Smooth muscle cell (in vitro differentiated cells): ENCODE data around the gene SGPP1. TPM values are rescaled to one million over a fixed set of nuclear protein-coding genes. Genes with fewer than 3 reads are reported as not detected.
A peak's percentile ranks its signal among the peaks of the same experiment; 100 is the strongest.

ENCODE experiments used
- DNase-seq: peaks from one replicate; lab custom pipeline; 2025; ENCODE audit not compliant: unreplicated experiment; lab: John Stamatoyannopoulos, UW
- H2AFZ ChIP-seq: fragments of 200-600 bp; sonication (generic); 2 replicates; pipeline ENCODE4 v1.6.0; 2016; ENCODE audit warnings: antibody characterized with exemption, low read depth, mild to moderate bottlenecking
- H3F3A ChIP-seq: fragments of 200-600 bp; sonication (generic); 2 replicates; pipeline ENCODE4 v1.6.0; 2017; ENCODE audit warnings: antibody characterized with exemption, low read depth
- H3K27ac ChIP-seq: fragments of 200-600 bp; sonication (generic); 2 replicates; pipeline ENCODE4 v1.5.1; 2016; ENCODE audit warnings: low read depth, mild to moderate bottlenecking
- H3K27me3 ChIP-seq: fragments of 200-600 bp; sonication (generic); 2 replicates; pipeline ENCODE4 v1.6.1; 2016; ENCODE audit warnings: low read depth, mild to moderate bottlenecking
- H3K36me3 ChIP-seq: fragments of 200-600 bp; sonication (generic); 2 replicates; pipeline ENCODE4 v1.5.1; 2016; ENCODE audit warnings: low read depth
- H3K4me1 ChIP-seq: fragments of 200-600 bp; sonication (generic); 2 replicates; pipeline ENCODE4 v1.5.1; 2016; ENCODE audit warnings: low read depth
- H3K4me2 ChIP-seq: fragments of 200-600 bp; sonication (generic); 2 replicates; pipeline ENCODE4 v1.6.0; 2016; ENCODE audit warnings: mild to moderate bottlenecking
- H3K4me3 ChIP-seq: fragments of 200-600 bp; sonication (generic); 2 replicates; pipeline ENCODE4 v1.5.1; 2016; ENCODE audit warnings: mild to moderate bottlenecking
- H3K79me2 ChIP-seq: fragments of 200-600 bp; sonication (generic); 2 replicates; pipeline ENCODE4 v1.6.0; 2016; ENCODE audit warnings: low read depth, mild to moderate bottlenecking
- H3K9ac ChIP-seq: fragments of 200-600 bp; sonication (generic); 2 replicates; pipeline ENCODE4 v1.6.0; 2016; ENCODE audit warnings: low read depth
- H3K9me3 ChIP-seq: fragments of 200-600 bp; sonication (generic); replicated peaks from 2 replicates; pipeline ENCODE4 v1.5.1; 2016; ENCODE audit warnings: low read depth
- H4K20me1 ChIP-seq: fragments of 200-600 bp; sonication (generic); 2 replicates; pipeline ENCODE4 v1.6.0; 2016; ENCODE audit warnings: low read depth
- CTCF ChIP-seq: fragments of 200-600 bp; sonication (generic); IDR thresholded peaks from 2 replicates; pipeline ENCODE4 v1.5.1; 2017; ENCODE audit warnings: borderline replicate concordance, mild to moderate bottlenecking, antibody characterized with exemption; ENCODE audit not compliant: insufficient read depth, poor library complexity, severe bottlenecking
- WGBS: methylation state at CpG from one replicate; pipeline ENCODE4 v1.1.7; 2016; ENCODE audit warnings: low lambda C conversion rate; 5-methylcytosine and 5-hydroxymethylcytosine counted together
- polyA plus RNA-seq: library from polyadenylated mRNA; unstranded; fragments of >200 nt; fragmentation: Nextera tagmentation; extraction: Ambion mirVana; gene quantifications from 2 replicates; pipeline ENCODE4 v1.2.1, GENCODE V29; 2016
- total RNA-seq: library from RNA; depleted of rRNA; stranded (reverse); fragments of >200 nt; gene quantifications from 2 replicates; pipeline ENCODE4 v1.2.3, GENCODE V29; 2014

The SGPP1 gene
- total and polyA plus RNA-seq, 2 experiments from 2014 or later = 16.0 to 25.8 TPM

DNA sequence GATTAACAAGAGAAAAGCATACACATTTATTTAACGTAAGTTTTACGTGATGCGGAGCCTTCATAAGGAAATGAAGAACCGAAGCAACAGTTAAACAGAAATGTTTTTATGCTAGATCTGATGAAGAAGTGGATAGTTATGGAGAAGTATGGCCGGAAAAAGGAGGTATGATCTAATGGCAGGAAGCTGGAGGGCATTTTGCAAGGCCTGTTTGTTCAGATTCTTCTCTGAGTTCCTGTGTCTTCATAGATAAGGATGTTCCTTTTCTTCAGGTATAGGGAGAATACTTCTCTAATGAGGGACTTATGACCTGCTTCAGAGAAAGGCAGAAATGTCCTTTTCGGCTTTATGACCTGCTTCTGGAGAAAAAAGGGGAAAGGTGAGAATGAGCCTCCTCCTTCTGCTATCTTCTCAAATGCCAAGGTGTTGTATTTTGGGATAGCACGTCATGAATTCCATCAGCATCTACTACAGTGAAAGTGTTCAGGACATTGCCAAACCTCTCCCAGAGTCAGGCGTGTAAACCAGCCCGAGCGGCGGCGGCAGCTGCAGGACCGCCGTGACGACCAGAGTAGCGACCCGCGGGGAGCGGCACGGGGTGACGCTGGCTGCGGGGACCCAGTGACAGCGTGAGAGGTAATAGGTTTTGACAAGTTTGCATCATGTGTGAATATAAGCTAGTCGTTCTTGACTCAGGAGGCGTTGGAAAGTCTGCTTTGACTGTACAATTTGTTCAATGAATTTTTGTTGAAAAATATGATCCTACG is 33.7 kb upstream of the SGPP1 start:
- Histone ChIP-seq H3K4me2 (no peak overlapping the region), H3F3A (no peaks in the 10 kb centered on the region), H3K27ac (no peak overlapping the region), H3K79me2 (no peaks in the 10 kb centered on the region), H3K4me3 (no peak overlapping the region), H2AFZ (no peak overlapping the region), H3K27me3 (no peaks in the 10 kb centered on the region), H3K4me1 (no peaks in the 10 kb centered on the region), H4K20me1 (no peaks in the 10 kb centered on the region), H3K36me3 (no peaks in the 10 kb centered on the region), H3K9me3 (no peaks in the 10 kb centered on the region), H3K9ac (no peak overlapping the region)
- TF ChIP-seq CTCF = no peak
- WGBS = 87% methylated on average over 26 of the region's 26 CpGs
- no peak for DNase-seq

DNA sequence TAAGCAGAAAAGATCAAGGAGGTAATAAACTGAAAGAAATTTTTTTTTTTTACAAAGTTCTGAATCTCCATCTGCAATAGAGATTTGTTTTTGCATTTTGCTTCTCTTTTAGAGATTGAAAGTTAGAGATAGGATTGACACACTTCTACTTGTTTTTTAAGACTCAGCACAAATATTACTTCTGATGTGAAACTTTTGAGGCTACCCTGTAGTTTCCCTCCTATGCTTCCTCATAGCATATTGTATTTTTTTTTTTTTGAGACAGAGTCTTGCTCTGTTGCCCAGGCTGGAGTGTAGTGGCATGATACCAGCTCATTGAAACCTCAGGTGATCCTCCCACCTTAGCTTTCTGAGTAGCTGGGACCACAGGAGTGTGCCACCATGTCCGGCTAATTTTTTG is 32.1 kb upstream of the SGPP1 start:
- H3K9me3 ChIP-seq = no peaks in the 10 kb centered on the region
- H3K9ac ChIP-seq = no peak overlapping the region
- no peak for TF ChIP-seq CTCF
- 100% methylated on average over 1 of the region's 1 CpG for WGBS
- H3K27me3 ChIP-seq = no peaks in the 10 kb centered on the region
- no peaks in the 10 kb centered on the region for H4K20me1 ChIP-seq
- no peak overlapping the region for H3K4me3 ChIP-seq
- H3K79me2 ChIP-seq = no peaks in the 10 kb centered on the region
- H2AFZ ChIP-seq = peak overlapping the region; percentile 66
- no peaks in the 10 kb centered on the region for H3K4me1 ChIP-seq
- no peaks in the 10 kb centered on the region for H3F3A ChIP-seq
- DNase-seq = no peak
- no peaks in the 10 kb centered on the region for H3K36me3 ChIP-seq
- H3K27ac ChIP-seq = no peak overlapping the region
- no peak overlapping the region for H3K4me2 ChIP-seq

DNA sequence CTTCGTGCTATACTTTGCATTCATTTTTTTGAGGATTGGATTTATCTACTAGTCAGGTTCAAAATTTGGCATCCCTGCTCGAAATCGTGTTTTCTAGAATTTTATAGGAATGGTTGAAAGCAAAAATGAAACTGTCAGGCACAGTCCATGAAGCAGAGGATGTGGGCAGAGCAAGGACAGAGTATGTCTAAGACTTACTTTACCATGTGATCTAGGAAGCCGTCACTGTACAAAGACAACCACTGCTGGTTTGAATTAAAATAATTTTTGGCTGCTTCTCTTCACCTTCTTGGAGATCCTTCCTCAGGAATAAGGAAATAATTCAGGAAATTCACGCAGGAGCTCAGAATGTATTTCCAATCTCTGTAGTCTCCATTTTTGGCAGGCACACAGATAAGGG is 31.6 kb upstream of the SGPP1 start:
- DNase-seq = no peak

More for the DNA sequence above, 31.6 kb upstream of the SGPP1 start:
- Histone ChIP-seq H3K4me2 (no peak overlapping the region), H3K9ac (no peak overlapping the region), H3K9me3 (no peaks in the 10 kb centered on the region), H4K20me1 (no peaks in the 10 kb centered on the region), H3K4me3 (no peak overlapping the region), H3K4me1 (no peaks in the 10 kb centered on the region), H3K27ac (no peak overlapping the region), H3F3A (no peaks in the 10 kb centered on the region), H3K27me3 (no peaks in the 10 kb centered on the region), H3K79me2 (no peaks in the 10 kb centered on the region), H2AFZ (peak overlapping the region; percentile 66), H3K36me3 (no peaks in the 10 kb centered on the region)
- TF ChIP-seq CTCF = no peak
- WGBS = 85% methylated on average over 5 of the region's 5 CpGs
